GM23338 (cell line): ENCODE measurements around the gene SCYGR8. TPM values are rescaled to one million over a fixed set of nuclear protein-coding genes. Genes with fewer than 3 reads are reported as not detected.

Experiments
- ATAC-seq: fragments of 200-7000 bp; cut with Tn5 transposase; 3 replicates; pipeline ENCODE4 v1.9.1; 2020
- DNase-seq: peaks from one replicate; pipeline ENCODE4 v3.0.0-alpha.2; 2015; ENCODE audit warnings: low spot score
- H2AFZ ChIP-seq: fragments of 200-600 bp; sonication (generic); 2 replicates; pipeline ENCODE4 v1.8.0; 2016; ENCODE audit warnings: antibody characterized with exemption, mild to moderate bottlenecking, moderate library complexity
- H3F3A ChIP-seq: fragments of 200-600 bp; sonication (generic); replicated peaks from 2 replicates; pipeline ENCODE4 v1.8.0; 2017; ENCODE audit warnings: antibody characterized with exemption, mixed run types, low read depth
- H3K27ac ChIP-seq: fragments of 200-600 bp; sonication (generic); 2 replicates; pipeline ENCODE4 v1.6.1; 2016; ENCODE audit warnings: low read depth
- H3K27me3 ChIP-seq: fragments of 200-600 bp; sonication (generic); 2 replicates; pipeline ENCODE4 v1.8.0; 2016; ENCODE audit warnings: mild to moderate bottlenecking, mixed run types, moderate library complexity; ENCODE audit not compliant: insufficient read depth
- H3K36me3 ChIP-seq: fragments of 200-600 bp; sonication (generic); 2 replicates; pipeline ENCODE4 v1.8.0; 2016; ENCODE audit warnings: mild to moderate bottlenecking; ENCODE audit not compliant: insufficient read depth
- H3K4me1 ChIP-seq: fragments of 200-600 bp; sonication (generic); 2 replicates; pipeline ENCODE4 v1.8.0; 2016; ENCODE audit warnings: mild to moderate bottlenecking, moderate library complexity; ENCODE audit not compliant: insufficient read depth
- H3K4me2 ChIP-seq: fragments of 200-600 bp; sonication (generic); 2 replicates; pipeline ENCODE4 v1.7.1; 2017; ENCODE audit warnings: mixed run types
- H3K4me3 ChIP-seq: fragments of 200-600 bp; sonication (generic); 2 replicates; pipeline ENCODE4 v1.6.1; 2016; ENCODE audit warnings: mixed run types
- H3K79me2 ChIP-seq: fragments of 200-600 bp; sonication (generic); replicated peaks from 2 replicates; pipeline ENCODE4 v1.8.0; 2017; ENCODE audit warnings: mild to moderate bottlenecking; ENCODE audit not compliant: insufficient read depth
- H3K9me2 ChIP-seq: fragments of 200-600 bp; sonication (generic); 2 replicates; pipeline ENCODE4 v1.8.0; 2017; ENCODE audit not compliant: insufficient read depth
- H4K20me1 ChIP-seq: fragments of 200-600 bp; sonication (generic); replicated peaks from 2 replicates; pipeline ENCODE4 v1.8.0; 2017; ENCODE audit warnings: mild to moderate bottlenecking; ENCODE audit not compliant: insufficient read depth
- H3K27ac Mint-ChIP-seq: 2 replicates; pipeline ENCODE4 v1.8.0; 2020; ENCODE audit warnings: inconsistent platforms, mild to moderate bottlenecking, moderate library complexity, mixed read lengths
- H3K27me3 Mint-ChIP-seq: 3 replicates; pipeline ENCODE4 v1.8.0; 2022; ENCODE audit warnings: low read depth, mild to moderate bottlenecking, moderate library complexity, mixed read lengths, inconsistent platforms; ENCODE audit not compliant: insufficient read depth, poor library complexity
- H3K36me3 Mint-ChIP-seq: 3 replicates; pipeline ENCODE4 v1.8.0; 2021; ENCODE audit warnings: low read depth, mild to moderate bottlenecking, inconsistent platforms, moderate library complexity, mixed read lengths
- H3K4me1 Mint-ChIP-seq: 3 replicates; pipeline ENCODE4 v1.8.0; 2020; ENCODE audit warnings: mild to moderate bottlenecking, inconsistent platforms, mixed read lengths
- H3K4me3 Mint-ChIP-seq: 3 replicates; pipeline ENCODE4 v1.8.0; 2021; ENCODE audit warnings: moderate library complexity, mild to moderate bottlenecking, inconsistent platforms, mixed read lengths
- H3K9me3 Mint-ChIP-seq: 3 replicates; pipeline ENCODE4 v1.8.0; 2020; ENCODE audit warnings: moderate library complexity, mild to moderate bottlenecking, inconsistent platforms, mixed read lengths
- CREB1 ChIP-seq: fragments of 250-450 bp; sonication (Bioruptor Pico); IDR thresholded peaks from 2 replicates; pipeline ENCODE4 v1.5.0; 2020; ENCODE audit warnings: low read depth, mild to moderate bottlenecking, moderate library complexity
- EZH2 ChIP-seq: fragments of 200-600 bp; sonication (generic); IDR thresholded peaks from one replicate; pipeline ENCODE4 v1.8.0; 2017; ENCODE audit warnings: antibody characterized with exemption, mild to moderate bottlenecking, low read depth; ENCODE audit not compliant: unreplicated experiment
- EZH2phosphoT487 ChIP-seq: fragments of 200-600 bp; sonication (generic); IDR thresholded peaks from one replicate; pipeline ENCODE4 v1.8.1; 2018; ENCODE audit warnings: antibody characterized with exemption; ENCODE audit not compliant: unreplicated experiment
- JUNB ChIP-seq: IDR thresholded peaks from one replicate; pipeline ENCODE4 v1.6.1; 2016; ENCODE audit warnings: antibody characterized with exemption; ENCODE audit not compliant: unreplicated experiment
- NANOG ChIP-seq: IDR thresholded peaks from 2 replicates; pipeline ENCODE4 v1.6.1; 2016; ENCODE audit warnings: antibody characterized with exemption, borderline replicate concordance
- POLR2AphosphoS5 ChIP-seq: IDR thresholded peaks from 2 replicates; pipeline ENCODE4 v1.6.1; 2016; ENCODE audit warnings: antibody characterized with exemption, low read depth
- STAT1 ChIP-seq: IDR thresholded peaks from one replicate; pipeline ENCODE4 v1.6.1; 2016; ENCODE audit warnings: antibody characterized with exemption; ENCODE audit not compliant: unreplicated experiment
- ZNF114 ChIP-seq: fragments of 250-450 bp; sonication (Bioruptor Pico); IDR thresholded peaks from 2 replicates; pipeline ENCODE4 v1.5.0; 2020; ENCODE audit warnings: mild to moderate bottlenecking, moderate library complexity
- ZNF331 ChIP-seq: fragments of 250-450 bp; sonication (Bioruptor Pico); IDR thresholded peaks from 2 replicates; pipeline ENCODE4 v1.5.0; 2020; ENCODE audit warnings: low read depth, mild to moderate bottlenecking, moderate library complexity
- polyA plus RNA-seq: library from polyadenylated mRNA; unstranded; fragments of >200 nt; fragmentation: Nextera tagmentation; extraction: Ambion mirVana; gene quantifications from 2 replicates; pipeline ENCODE4 v1.2.1, GENCODE V29; 2016
- total RNA-seq: library from RNA; depleted of rRNA; stranded (reverse); fragments of >200 nt; shearing (Covaris generic); gene quantifications from 2 replicates; pipeline ENCODE4 v1.2.3, GENCODE V29; 2014
- TF ChIP-seq, protein P1 (sequence below): fragments of 250-450 bp; sonication (Bioruptor Pico); IDR thresholded peaks from 2 replicates; pipeline ENCODE4 v1.5.0; 2020; ENCODE audit warnings: mild to moderate bottlenecking, moderate library complexity
- TF ChIP-seq, protein P2 (sequence below), 2 experiments: fragments of 200-600 bp in 1 of 2; sonication (generic) in 1 of 2; conservative IDR thresholded peaks; 2 replicates each; pipeline versions ENCODE4 v1.5.1 to v1.6.1; 2016 to 2017; ENCODE audit warnings: antibody characterized with exemption in 2 of 2, low read depth in 2 of 2, mild to moderate bottlenecking in 2 of 2, moderate library complexity in 1 of 2
- TF ChIP-seq, protein P3 (sequence below): IDR thresholded peaks from one replicate; pipeline ENCODE4 v1.6.1; 2018; ENCODE audit warnings: antibody characterized with exemption; ENCODE audit not compliant: unreplicated experiment
- TF ChIP-seq, protein P4 (sequence below): IDR thresholded peaks from 2 replicates; pipeline ENCODE4 v1.6.1; 2016; ENCODE audit warnings: antibody characterized with exemption

The SCYGR8 gene
- total and polyA plus RNA-seq, 2 experiments from 2014 or later: not detected

DNA sequence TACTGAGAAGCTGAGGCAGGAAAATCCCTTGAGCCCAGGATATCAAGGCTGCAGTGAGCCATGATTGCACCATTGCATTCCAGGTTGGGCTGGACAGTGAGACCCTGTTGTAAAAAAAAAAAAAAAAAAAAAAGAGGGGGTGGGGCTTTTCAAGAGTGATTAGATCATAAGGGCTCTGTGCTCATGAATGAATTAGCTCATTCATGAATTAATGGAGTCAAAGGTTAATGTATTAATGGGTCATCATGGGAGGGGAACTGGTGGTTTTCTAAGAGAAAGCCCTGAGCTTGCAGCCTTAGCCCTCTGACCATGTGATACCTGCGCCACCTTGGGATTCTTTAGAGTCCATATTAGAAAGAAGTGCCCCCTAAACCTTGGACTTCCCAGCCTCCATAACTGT, 32.4 kb upstream of the SCYGR8 start (continued):
- TF ChIP-seq NANOG: no peak
- no peak for TF ChIP-seq CREB1 (CRISPR knock-in tag)
- no peak for TF ChIP-seq POLR2AphosphoS5
- TF ChIP-seq EZH2: no peak
- TF ChIP-seq EZH2phosphoT487: no peak

DNA sequence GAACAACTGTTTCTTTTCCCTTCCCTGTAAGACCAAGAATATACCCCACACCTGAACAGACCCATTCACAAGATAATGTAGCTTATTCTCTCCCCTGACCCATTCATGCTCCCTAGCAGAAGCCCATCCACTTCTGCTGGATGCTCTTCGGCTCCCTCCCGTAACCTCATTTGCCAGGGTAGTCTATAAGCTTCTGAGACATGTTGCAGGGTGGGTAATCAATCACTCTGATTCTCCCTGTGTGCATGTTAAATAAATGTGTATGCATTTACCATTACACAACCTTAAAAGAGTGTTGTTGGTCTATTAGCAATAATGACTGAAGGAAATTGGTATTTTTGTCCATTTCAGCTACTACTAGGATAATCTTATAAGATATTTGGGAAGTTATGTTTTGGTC, 29.2 kb upstream of the SCYGR8 start:
- Histone ChIP-seq H3K4me1 (peaks cover 24% of the 10 kb centered on the region), H3K9me2 (no peaks in the 10 kb centered on the region), H3F3A (no peaks in the 10 kb centered on the region), H3K4me3 (no peak overlapping the region), H3K27me3 (no peaks in the 10 kb centered on the region), H3K27ac (no peak overlapping the region), H2AFZ (no peak overlapping the region), H3K4me2 (peak overlapping the region; percentile 44; the same call in 1 of the 2 replicates), H3K79me2 (no peaks in the 10 kb centered on the region; the same call in 1 of the 2 replicates), H4K20me1 (no peaks in the 10 kb centered on the region), H3K36me3 (no peaks in the 10 kb centered on the region)
- Mint-ChIP-seq H3K4me3 (peak overlapping the region; percentile 12; the same call in 1 of the 3 replicates), H3K4me1 (peaks cover 21% of the 10 kb centered on the region), H3K36me3 (no peaks in the 10 kb centered on the region), H3K27ac (no peak overlapping the region), H3K9me3 (no peaks in the 10 kb centered on the region), H3K27me3 (peaks cover 2% of the 10 kb centered on the region)
- TF ChIP-seq ZNF114 (CRISPR knock-in tag): no peak
- TF ChIP-seq, protein P1, sequence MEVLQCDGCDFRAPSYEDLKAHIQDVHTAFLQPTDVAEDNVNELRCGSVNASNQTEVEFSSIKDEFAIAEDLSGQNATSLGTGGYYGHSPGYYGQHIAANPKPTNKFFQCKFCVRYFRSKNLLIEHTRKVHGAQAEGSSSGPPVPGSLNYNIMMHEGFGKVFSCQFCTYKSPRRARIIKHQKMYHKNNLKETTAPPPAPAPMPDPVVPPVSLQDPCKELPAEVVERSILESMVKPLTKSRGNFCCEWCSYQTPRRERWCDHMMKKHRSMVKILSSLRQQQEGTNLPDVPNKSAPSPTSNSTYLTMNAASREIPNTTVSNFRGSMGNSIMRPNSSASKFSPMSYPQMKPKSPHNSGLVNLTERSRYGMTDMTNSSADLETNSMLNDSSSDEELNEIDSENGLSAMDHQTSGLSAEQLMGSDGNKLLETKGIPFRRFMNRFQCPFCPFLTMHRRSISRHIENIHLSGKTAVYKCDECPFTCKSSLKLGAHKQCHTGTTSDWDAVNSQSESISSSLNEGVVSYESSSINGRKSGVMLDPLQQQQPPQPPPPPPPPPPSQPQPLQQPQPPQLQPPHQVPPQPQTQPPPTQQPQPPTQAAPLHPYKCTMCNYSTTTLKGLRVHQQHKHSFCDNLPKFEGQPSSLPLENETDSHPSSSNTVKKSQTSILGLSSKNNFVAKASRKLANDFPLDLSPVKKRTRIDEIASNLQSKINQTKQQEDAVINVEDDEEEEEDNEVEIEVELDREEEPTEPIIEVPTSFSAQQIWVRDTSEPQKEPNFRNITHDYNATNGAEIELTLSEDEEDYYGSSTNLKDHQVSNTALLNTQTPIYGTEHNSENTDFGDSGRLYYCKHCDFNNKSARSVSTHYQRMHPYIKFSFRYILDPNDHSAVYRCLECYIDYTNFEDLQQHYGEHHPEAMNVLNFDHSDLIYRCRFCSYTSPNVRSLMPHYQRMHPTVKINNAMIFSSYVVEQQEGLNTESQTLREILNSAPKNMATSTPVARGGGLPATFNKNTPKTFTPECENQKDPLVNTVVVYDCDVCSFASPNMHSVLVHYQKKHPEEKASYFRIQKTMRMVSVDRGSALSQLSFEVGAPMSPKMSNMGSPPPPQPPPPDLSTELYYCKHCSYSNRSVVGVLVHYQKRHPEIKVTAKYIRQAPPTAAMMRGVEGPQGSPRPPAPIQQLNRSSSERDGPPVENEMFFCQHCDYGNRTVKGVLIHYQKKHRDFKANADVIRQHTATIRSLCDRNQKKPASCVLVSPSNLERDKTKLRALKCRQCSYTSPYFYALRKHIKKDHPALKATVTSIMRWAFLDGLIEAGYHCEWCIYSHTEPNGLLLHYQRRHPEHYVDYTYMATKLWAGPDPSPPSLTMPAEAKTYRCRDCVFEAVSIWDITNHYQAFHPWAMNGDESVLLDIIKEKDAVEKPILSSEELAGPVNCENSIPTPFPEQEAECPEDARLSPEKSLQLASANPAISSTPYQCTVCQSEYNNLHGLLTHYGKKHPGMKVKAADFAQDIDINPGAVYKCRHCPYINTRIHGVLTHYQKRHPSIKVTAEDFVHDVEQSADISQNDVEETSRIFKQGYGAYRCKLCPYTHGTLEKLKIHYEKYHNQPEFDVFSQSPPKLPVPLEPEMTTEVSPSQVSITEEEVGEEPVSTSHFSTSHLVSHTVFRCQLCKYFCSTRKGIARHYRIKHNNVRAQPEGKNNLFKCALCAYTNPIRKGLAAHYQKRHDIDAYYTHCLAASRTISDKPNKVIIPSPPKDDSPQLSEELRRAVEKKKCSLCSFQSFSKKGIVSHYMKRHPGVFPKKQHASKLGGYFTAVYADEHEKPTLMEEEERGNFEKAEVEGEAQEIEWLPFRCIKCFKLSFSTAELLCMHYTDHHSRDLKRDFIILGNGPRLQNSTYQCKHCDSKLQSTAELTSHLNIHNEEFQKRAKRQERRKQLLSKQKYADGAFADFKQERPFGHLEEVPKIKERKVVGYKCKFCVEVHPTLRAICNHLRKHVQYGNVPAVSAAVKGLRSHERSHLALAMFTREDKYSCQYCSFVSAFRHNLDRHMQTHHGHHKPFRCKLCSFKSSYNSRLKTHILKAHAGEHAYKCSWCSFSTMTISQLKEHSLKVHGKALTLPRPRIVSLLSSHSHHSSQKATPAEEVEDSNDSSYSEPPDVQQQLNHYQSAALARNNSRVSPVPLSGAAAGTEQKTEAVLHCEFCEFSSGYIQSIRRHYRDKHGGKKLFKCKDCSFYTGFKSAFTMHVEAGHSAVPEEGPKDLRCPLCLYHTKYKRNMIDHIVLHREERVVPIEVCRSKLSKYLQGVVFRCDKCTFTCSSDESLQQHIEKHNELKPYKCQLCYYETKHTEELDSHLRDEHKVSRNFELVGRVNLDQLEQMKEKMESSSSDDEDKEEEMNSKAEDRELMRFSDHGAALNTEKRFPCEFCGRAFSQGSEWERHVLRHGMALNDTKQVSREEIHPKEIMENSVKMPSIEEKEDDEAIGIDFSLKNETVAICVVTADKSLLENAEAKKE (CRISPR knock-in tag): no peak
- no peak for TF ChIP-seq EZH2phosphoT487
- no peak for TF ChIP-seq CREB1 (CRISPR knock-in tag)
- TF ChIP-seq STAT1: no peak
- TF ChIP-seq, protein P2, sequence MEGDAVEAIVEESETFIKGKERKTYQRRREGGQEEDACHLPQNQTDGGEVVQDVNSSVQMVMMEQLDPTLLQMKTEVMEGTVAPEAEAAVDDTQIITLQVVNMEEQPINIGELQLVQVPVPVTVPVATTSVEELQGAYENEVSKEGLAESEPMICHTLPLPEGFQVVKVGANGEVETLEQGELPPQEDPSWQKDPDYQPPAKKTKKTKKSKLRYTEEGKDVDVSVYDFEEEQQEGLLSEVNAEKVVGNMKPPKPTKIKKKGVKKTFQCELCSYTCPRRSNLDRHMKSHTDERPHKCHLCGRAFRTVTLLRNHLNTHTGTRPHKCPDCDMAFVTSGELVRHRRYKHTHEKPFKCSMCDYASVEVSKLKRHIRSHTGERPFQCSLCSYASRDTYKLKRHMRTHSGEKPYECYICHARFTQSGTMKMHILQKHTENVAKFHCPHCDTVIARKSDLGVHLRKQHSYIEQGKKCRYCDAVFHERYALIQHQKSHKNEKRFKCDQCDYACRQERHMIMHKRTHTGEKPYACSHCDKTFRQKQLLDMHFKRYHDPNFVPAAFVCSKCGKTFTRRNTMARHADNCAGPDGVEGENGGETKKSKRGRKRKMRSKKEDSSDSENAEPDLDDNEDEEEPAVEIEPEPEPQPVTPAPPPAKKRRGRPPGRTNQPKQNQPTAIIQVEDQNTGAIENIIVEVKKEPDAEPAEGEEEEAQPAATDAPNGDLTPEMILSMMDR (conservative IDR thresholded peaks at IDR 0.05; ENCODE audit: low read depth in 2 of 2): no peak
- no peak for TF ChIP-seq JUNB
- no peak for TF ChIP-seq POLR2AphosphoS5
- TF ChIP-seq EZH2: no peak
- TF ChIP-seq NANOG: no peak
- no peak for TF ChIP-seq ZNF331
- TF ChIP-seq, protein P3, sequence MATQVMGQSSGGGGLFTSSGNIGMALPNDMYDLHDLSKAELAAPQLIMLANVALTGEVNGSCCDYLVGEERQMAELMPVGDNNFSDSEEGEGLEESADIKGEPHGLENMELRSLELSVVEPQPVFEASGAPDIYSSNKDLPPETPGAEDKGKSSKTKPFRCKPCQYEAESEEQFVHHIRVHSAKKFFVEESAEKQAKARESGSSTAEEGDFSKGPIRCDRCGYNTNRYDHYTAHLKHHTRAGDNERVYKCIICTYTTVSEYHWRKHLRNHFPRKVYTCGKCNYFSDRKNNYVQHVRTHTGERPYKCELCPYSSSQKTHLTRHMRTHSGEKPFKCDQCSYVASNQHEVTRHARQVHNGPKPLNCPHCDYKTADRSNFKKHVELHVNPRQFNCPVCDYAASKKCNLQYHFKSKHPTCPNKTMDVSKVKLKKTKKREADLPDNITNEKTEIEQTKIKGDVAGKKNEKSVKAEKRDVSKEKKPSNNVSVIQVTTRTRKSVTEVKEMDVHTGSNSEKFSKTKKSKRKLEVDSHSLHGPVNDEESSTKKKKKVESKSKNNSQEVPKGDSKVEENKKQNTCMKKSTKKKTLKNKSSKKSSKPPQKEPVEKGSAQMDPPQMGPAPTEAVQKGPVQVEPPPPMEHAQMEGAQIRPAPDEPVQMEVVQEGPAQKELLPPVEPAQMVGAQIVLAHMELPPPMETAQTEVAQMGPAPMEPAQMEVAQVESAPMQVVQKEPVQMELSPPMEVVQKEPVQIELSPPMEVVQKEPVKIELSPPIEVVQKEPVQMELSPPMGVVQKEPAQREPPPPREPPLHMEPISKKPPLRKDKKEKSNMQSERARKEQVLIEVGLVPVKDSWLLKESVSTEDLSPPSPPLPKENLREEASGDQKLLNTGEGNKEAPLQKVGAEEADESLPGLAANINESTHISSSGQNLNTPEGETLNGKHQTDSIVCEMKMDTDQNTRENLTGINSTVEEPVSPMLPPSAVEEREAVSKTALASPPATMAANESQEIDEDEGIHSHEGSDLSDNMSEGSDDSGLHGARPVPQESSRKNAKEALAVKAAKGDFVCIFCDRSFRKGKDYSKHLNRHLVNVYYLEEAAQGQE: no peak
- TF ChIP-seq, protein P4, sequence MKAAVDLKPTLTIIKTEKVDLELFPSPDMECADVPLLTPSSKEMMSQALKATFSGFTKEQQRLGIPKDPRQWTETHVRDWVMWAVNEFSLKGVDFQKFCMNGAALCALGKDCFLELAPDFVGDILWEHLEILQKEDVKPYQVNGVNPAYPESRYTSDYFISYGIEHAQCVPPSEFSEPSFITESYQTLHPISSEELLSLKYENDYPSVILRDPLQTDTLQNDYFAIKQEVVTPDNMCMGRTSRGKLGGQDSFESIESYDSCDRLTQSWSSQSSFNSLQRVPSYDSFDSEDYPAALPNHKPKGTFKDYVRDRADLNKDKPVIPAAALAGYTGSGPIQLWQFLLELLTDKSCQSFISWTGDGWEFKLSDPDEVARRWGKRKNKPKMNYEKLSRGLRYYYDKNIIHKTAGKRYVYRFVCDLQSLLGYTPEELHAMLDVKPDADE: no peak
- ATAC-seq (no peak; the same call in 2 of the 3 replicates), DNase-seq (no peak)
